NCI-H2196 treated with DMSO at 0.1 percent for 48 hours (cell line): ENCODE data around the gene HCRT.
A peak's percentile ranks its signal among the peaks of the same experiment; 100 is the strongest.
"Not testable (repeated sequence)": the region's sequence is repeated elsewhere in the genome, so short reads cannot be mapped to it uniquely, and the experiment has no call there.

Experiments used
- DNase-seq: peaks from one replicate; lab custom pipeline; 2025; ENCODE audit not compliant: unreplicated experiment; lab: John Stamatoyannopoulos, UW

HCRT gene, protein sequence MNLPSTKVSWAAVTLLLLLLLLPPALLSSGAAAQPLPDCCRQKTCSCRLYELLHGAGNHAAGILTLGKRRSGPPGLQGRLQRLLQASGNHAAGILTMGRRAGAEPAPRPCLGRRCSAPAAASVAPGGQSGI

DNA sequence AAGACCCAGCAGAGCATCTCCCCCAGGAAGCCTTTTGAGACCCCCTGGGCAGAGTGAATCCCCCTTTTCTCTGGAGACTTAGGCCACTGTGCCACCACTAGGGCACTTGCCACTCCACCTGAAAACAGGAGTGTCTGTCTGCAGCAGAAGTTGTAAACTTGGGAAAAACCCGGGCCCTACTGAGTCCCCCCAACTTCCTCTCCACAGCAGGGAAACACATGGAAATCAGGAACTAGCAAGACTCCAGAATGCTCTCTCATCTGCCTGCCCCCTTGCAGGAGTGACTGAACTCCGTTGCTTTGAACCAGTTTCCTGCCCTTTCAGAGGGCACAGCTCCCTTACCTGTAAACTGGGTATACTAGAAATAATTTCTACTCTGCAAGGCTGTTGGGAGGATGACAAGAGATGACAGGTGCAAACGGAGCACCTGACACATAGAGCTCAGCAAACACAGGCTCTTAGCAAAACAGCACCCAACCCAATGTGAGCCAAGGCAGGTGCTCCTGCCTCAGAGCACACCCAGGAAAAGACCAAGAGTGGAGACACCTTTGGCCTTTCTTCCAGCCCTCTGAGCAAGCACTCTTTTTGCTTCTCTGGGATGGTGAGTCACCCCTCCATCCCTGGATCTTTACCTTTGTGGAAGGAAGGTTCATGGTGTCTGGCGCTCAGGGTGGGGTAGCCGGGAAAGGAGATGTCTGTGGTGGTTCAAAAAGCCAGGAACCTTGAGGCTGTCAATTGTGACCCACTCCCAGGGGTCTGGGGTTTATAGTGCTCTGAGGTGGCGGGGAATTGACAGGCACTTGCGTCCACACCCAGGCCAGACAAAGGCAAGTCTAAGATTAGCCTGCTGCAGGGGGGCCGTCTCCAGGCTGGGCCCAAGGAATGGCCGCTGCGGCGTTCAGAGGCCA, at the start of gene HCRT:
Gene HCRT (minus strand): TSS at position 740 of the 908 bp plus-strand sequence. CDS start 87 bp downstream, at position 653.
- DNase-seq = no peak

DNA sequence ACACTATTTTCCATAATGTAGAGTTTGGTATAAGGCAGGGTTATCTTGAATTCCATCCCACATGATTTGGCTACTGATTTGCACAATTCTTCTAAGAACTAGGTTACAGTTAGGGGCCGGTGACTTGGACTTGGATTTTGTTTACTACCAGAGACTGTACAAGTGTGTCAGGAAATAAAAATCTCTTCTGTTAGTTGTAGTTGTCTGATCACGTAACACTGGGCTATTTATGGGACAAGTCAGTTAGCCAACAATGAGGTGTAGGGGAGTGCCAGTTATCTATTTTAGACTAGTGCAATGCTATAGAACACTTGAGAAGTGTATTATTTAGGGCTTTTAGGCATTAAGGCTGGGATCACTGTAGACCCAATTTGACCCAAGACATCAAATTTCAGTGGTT, 48.7 kb upstream of the HCRT start:
- DNase-seq = no peak

DNA sequence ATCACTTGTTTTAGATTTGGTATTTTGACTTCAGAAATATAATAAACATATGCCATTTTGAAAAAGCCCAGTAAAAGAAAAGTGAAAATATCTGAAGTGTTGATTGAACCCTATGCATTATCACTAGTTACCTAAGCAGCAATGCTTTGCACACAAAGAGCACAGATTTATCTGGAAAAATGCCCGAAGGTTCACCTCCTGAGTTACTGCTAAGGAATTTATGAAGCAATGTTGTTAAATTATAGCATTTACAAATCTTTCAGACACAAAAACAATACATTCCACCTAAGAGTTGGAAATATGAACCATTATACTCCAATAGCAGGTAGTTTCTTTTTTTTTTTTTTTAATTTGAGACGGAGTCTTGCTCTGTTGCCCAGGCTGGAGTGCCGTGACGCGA, 47.9 kb upstream of the HCRT start:
- no peak for DNase-seq

DNA sequence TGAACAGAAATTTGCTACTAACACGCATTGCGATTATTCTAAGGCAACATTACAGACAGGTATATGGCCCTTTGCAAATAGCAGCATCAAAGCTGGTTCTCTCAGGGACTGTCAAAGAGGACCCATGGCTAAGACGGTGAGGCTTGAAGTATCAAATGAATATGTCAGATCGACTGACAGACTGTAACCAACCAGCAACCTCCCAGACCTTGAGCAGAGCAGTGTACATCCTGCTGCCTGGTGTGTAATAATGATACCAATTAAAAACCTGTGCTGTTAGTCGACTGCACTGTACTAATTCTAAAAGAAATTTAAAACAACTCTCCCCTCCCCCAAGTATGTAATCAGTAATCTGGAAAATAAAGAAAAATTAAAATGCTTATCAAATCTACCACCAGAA, 45.0 kb upstream of the HCRT start:
- DNase-seq = no peak

DNA sequence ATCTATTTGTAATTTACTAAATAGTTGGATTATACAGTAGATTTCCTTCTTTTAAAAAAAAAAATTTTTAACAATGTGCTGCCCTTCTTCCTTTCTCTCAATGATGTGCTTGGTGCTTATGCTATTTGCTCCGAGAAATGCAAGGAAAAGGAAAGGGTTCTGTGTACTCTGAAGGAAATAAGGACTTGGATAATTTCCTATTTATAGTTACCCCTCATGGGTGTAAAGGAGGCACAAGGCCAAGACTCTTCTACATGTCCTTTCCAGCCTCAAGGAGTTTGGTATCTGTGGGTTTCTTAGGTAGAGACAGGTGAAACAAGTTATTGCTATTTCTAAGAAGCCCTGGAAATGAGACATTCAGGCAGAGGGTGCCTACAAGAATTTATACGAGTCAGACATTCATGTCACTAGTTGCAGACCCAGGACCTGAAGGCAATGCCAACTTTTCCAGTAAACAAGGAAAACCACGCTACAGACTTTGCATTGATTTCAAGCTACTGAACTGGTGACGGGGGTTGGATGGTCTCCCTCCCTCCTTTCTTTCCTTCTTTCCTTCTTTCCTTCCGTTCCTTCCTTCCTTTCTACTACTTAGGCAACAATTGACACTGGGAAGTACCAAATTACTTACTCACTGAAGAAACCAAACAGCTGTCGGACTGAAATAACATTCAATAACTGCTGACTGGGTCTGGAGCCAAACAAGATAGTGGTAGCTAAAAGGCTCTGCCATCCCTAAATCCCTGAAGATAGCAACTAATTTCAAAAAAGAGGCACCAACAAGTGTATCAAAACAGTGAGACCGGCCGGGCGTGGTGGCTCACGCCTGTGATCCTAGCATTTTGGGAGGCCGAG, 42.8 kb upstream of the HCRT start:
- no peak for DNase-seq

DNA sequence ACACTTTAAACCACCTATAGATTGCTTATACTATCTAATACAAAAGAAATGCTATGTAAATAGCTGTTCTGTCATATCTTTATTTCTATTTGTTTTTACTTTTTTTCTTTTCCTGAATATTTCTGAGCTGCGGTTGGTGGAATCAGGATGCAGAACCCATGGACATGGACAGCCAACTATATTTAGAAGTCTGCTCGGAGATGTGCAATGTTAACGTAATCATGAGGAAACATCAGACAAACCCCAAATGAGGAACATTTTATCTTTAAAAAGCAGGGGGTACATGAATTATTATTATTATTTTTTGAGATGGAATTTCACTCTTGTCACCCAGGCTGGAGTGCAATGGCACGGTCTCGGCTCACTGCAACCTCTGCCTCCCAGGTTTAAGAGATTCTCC, 40.4 kb upstream of the HCRT start:
- DNase-seq = no peak

DNA sequence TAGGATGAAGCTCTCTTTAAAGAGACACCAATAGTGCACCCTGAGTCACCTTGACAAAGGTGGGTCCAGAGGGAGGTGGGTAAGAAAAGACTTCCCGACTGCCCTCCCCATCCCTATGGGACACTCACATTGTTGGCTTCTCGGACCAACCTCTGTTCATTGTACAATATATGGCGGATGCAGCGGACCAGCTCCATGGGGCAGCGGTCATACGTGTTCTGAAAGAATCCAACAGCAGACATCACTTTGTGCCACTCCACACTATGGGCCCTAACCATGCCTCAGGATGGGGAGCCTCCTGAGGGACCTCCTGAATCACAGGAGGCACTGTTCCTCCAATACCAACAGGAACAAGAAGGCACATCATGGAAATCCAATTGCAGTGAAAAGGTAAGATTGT, 39.4 kb upstream of the HCRT start:
- no peak for DNase-seq

DNA sequence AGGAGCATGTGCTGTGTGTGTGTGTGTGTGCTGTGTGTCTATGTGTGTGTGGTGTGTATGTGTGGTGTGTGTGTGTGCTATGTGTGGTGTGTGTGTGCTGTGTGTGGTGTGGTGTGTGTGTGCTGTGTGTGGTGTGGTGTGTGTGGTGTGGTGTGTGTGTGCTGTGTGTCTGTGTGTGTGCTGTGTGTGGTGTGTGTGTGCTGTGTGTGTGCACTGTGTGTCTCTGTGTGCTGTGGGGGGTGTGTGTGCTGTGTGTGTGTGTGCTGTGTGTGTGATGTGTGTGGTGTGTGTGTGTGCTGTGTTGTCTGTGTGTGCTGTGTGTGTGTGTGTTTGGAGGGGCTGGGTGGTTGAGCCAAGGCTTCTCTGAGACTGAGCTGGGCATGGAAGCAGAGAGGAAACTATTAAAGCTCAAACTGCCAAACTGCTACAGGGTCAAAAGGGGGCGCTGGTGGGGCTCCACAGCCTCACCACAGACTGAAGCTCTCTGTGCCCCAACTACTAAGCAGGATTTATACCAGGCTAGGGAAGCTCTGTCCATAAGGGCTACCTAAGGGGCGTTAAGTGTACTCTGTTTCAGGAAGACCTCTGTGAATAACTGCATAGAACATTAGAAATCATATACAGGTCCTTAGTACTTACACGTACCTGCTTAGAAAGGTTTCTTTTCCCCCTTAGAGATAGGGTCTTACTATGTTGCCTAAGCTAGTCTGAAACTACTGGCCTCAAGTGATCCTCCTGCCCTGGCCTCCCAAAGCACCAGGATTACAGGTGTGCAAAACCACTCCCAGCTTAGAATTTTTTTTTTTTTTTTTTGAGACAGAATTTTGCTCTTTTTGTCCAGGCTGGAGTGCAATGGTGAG, 36.9 kb upstream of the HCRT start:
- DNase-seq = peak; percentile 5

DNA sequence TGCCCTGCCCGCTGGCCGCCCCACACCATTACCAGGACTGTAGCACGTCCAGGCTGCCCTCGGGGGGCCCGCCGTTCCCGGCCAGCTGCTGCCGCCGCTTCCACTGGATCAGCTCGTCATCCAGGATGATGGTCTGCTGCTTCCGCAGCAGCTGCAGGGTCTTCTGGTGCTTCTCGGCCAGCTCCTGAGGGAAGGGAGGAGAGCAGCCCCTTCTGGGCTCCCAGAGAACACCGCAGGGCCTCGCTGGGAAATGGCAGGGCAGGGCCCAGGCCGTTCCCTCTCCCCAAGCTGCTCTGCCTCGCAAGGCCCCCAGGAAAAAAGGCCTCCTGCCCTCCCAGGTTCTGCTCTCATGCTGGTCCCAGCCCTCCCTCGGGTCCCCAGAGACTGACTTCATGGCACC, 34.0 kb upstream of the HCRT start:
- not testable (repeated sequence) for DNase-seq

DNA sequence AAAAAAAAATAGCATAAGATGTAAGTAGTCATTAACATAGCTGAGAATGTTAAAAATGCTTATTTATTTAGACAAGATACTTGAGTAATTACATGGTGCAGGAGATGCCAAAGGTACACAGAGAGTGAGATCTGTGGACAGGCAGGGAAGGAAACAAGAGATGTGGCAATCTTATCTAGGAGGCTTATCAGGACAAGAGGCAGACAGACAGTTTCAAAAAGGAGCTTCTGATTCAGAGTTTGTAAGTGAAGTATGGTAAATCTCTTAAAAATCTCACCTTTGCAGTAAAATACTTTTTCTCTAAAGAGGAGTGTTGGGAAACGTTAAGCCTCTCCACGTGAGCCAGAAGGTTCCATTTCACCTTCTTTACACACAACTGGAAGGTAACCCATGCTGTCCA, 28.9 kb upstream of the HCRT start:
- no peak for DNase-seq

DNA sequence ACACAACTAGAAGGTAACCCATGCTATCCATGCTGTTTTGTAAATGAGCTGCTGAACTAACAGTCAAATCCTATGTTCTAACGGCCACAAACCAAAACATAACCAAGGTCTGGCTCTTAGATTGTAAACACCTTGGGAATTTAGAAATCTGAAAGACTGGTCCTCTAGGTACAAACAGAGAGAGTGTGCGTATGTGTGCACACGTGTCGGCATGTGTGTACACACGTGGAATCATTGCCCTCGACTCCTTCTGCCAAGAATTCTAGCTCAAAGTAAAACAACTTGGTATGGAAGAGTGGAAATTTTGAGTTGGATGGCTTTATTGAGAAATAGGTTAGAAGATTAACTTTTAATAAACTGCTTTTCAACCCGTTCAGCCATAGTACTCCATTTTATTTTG, 27.1 kb upstream of the HCRT start:
- no peak for DNase-seq

DNA sequence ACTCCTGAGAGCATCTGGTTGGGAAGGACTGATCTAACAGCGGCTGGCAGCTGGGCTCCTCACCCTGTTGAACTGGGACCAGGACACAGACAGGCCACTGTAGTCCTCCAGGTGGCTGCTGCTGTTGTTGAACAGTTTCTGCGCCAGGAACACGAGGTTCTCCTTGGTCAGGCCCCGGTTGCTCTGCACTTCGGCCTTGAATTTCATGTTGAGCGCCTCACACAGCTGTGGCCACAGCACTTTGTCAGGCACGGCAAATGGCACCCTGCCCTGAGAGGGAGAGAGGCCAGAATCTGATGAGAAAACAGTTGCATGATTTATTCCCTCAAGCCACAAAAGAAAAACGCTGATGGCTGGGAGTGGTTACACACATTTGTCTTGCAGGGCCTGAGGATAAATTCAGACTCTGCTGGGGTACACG, 26.7 kb upstream of the HCRT start:
- DNase-seq = not testable (repeated sequence)

DNA sequence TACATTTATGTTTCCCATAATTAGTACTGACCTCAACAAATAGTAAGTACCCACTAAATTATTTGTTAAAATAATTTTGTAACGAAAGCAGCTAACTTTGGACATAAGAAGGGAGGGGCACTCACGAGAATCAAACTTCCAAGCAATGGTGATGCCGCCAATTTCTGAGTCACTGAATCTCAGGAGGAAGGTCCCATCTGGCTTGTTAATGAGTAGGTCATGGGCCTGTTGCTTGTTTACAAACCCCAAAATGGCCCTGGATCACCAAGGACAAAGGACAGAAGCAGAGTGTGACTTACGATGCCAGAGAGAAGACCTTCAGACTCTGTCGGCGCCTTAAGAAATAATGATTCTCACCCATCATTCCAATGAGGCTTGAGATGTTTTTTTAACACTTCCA, 24.8 kb upstream of the HCRT start:
- no peak for DNase-seq

DNA sequence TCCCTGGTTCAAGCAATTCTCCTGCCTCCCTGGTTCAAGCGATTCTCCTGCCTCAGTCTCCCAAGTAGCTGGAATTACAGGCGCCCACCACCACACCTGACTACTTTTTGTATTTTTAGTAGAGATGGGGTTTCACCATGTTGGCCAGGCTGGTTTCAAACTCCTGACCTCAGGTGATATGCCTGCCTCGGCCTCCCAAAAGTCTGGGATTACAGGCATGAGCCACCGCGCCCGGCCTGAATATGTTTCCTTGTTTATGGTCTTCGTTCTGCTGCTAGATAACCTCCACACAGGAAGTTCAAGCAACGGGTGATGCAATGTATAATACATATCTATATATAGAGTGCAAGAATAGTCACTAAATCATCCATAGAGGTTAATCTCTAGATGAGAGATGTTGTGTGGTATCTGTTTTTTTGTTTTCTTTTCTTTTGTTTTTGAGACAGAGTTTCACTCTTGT, 20.9 kb upstream of the HCRT start:
- not testable (repeated sequence) for DNase-seq

DNA sequence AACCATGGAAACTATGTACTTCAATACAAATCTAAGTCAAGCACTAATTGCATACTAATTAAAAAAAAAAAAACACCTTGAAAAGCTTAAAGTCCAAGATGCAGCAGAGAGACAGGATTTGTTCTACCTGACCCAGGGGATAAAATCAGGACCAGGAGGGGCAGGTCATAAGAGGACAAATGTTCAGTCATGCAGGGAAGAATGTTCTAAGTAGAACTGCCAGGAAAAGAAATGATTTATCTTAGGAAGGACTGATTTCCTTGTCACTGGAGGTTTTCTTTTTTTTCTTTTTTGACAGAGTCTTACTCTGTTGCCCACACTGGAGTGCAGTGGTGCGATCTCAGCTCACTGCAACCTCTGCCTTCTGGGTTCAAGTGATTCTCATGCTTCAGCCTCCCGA, 18.1 kb upstream of the HCRT start:
- DNase-seq = no peak

DNA sequence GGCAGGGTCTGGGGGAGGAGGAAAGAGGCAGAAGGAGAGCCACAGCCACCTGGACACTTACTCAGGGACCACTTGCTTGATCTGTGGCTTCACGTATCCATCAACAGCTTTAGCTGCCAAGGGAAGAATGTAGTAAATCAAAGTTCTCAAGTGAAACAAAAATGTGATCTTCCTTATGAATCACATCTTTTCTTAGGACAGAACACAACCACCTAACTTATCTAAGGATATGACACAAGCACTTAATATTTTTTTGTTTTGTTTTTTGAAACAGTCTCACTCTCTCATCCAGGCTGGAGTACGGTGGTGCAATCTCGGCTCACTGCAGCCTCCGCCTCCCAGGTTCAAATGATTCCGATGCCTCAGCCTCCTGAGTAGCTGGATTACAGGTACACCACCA, 17.4 kb upstream of the HCRT start:
- no peak for DNase-seq

DNA sequence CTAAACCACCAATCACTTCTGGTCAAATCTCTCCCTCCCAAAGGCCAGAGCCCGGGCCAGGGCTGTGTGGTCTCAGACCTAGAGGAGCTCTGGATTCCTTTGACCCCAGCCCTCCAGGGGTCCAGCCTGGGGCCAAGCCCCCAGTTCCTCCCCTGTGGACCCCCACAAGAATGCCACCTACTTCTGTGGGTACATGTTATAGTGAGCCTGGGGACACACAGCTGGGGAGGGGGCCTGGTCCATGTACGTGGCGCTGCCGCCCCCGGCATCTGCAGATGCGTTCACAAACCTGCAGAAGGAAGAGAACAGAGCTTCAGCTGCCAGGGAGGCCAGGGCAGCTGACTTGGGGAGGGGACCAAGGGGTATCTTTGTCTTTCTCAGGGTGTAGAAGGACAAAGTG, 16.9 kb upstream of the HCRT start:
- no peak for DNase-seq

DNA sequence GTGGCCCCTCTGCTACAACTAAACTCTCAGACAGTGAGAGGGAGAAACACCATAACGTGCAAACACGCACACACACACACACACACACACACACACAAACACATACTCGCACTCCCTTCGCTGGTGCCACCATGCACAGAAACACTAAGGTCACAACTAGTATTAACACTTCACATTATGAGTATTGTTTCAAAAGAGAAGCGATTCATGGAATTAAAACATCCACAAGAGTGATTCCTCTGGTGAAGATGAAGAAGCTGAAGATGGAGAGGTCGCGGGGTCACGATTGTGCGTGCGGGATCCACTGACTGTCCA, 16.2 kb upstream of the HCRT start:
- DNase-seq = no peak

DNA sequence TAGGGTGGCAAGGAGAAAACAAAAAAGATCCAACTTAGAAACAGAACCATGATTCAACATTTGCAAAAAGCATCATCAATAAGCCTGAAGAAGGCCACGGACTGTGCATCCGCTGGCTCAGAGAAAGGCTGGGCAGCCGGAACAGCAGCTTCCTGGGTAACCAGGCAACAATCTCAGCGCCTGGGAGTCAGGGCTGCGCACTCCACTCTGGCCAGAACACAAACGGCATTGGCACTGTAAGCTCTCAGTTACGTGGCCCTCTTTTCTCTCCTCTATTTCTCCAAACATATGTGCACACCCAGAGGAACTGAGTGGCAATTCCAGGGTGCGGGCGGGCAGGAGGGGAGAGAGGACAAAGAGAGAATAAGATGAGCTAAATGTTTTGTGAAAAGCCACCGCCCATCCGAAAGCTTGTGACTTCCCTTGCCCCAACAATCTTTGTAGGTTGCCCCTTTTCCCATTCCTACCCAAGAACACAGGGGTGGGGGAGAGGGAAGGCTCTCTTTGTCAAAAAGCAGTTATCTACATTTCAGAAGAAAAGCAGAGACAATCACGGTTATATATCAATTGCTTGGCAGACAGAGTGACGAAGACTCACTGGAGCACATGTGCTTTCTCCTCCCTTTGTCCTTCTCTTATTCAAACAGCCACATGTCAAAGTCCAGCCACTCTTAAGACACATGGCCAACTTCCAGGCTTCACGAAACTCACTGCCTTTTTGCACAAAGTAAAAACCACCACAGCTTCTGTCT, 15.6 kb upstream of the HCRT start:
- no peak for DNase-seq

DNA sequence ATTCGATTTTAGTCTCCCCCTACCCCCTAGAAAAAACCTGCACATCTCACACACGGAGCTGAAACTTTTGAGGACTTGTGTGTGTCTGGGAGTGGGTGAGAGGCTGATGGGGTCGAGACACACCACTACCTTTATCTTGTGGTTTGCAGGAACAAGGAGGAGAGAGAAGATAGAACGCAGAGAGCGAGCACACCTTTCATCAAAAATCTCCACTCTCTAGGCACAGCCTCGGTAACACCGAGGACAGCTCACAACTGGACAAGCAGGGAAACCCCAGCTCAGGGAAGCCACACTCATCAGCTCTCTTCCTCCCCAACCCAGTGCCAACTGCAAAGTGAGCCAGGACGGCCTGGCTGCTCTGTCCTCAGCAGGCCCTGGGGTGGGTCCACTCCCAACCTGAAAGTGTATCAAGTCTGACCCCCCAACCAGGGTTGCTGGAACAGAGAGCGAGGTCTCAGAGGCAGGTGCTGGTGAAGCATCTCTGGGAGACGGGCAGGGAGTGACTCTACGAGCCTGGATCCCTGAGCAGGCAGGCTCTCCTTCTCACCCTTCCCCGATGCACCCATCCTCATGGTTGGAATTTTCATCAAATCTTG, 14.3 kb upstream of the HCRT start:
- DNase-seq = no peak
